ENCODE data around the gene ADISSP.

ADISSP gene

DNA sequence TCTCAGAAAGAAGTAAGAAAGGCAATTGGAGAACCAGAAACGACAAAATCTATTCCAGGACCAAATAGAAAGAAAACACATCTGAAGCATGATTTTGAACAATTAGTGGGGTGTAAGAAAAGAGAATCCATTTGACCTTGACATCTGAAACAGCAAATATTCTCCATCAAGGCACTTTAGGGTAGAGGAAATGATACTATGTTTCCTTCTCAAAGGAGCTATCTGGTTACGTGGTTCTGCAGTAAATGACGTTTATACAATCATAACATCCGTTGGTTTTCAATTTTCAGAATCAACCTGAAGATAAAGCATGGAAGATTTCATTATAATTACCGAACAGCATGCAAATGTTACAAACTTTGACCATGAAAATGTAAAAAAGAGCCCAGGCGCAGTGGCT, 46.9 kb downstream of the ADISSP start:
- H3K4me2 ChIP-seq (ENCODE audit: low read length): no peak overlapping the region
- no peak for TF ChIP-seq EZH2 (IDR thresholded peaks at IDR 0.05; ENCODE audit: borderline replicate concordance, low read length)
- TF ChIP-seq, protein P1, sequence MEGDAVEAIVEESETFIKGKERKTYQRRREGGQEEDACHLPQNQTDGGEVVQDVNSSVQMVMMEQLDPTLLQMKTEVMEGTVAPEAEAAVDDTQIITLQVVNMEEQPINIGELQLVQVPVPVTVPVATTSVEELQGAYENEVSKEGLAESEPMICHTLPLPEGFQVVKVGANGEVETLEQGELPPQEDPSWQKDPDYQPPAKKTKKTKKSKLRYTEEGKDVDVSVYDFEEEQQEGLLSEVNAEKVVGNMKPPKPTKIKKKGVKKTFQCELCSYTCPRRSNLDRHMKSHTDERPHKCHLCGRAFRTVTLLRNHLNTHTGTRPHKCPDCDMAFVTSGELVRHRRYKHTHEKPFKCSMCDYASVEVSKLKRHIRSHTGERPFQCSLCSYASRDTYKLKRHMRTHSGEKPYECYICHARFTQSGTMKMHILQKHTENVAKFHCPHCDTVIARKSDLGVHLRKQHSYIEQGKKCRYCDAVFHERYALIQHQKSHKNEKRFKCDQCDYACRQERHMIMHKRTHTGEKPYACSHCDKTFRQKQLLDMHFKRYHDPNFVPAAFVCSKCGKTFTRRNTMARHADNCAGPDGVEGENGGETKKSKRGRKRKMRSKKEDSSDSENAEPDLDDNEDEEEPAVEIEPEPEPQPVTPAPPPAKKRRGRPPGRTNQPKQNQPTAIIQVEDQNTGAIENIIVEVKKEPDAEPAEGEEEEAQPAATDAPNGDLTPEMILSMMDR (IDR thresholded peaks at IDR 0.05; ENCODE audit: low read length): no peak
- no peak overlapping the region for H3K4me3 ChIP-seq (ENCODE audit: low read depth, low read length, poor library complexity, severe bottlenecking)
- H3K9ac ChIP-seq (ENCODE audit: low read length): no peak overlapping the region
- H3F3A ChIP-seq (ENCODE audit: insufficient read depth, low read length): no peaks in the 10 kb centered on the region
- no peaks in the 10 kb centered on the region for H3K9me2 ChIP-seq (ENCODE audit: low read depth, low read length)
- no peaks in the 10 kb centered on the region for H3K27me3 ChIP-seq (ENCODE audit: insufficient read depth, low read length)
- no peaks in the 10 kb centered on the region for H3K4me1 ChIP-seq (ENCODE audit: insufficient read depth, low read length, severe bottlenecking)
- no peaks in the 10 kb centered on the region for H3K36me3 ChIP-seq (ENCODE audit: insufficient read depth, low read length)
- no peaks in the 10 kb centered on the region for H3K79me2 ChIP-seq (ENCODE audit: insufficient read depth, low read length)
- no peaks in the 10 kb centered on the region for H3K9me3 ChIP-seq (ENCODE audit: low read length)
- H4K20me1 ChIP-seq (ENCODE audit: insufficient read depth, low read length): no peaks in the 10 kb centered on the region
- H3K27ac ChIP-seq (ENCODE audit: low read depth, low read length, poor library complexity, severe bottlenecking): no peak overlapping the region
- H2AFZ ChIP-seq (ENCODE audit: low read length): no peak overlapping the region

- Histone ChIP-seq H3K4me1 (ENCODE audit: insufficient read depth, low read length, severe bottlenecking) (no peaks in the 10 kb centered on the region), H3K9ac (ENCODE audit: low read length) (no peak overlapping the region), H3K4me3 (ENCODE audit: low read depth, low read length, poor library complexity, severe bottlenecking) (no peak overlapping the region), H3K27me3 (ENCODE audit: insufficient read depth, low read length) (no peaks in the 10 kb centered on the region), H2AFZ (ENCODE audit: low read length) (no peak overlapping the region), H4K20me1 (ENCODE audit: insufficient read depth, low read length) (no peaks in the 10 kb centered on the region), H3K27ac (ENCODE audit: low read depth, low read length, poor library complexity, severe bottlenecking) (no peak overlapping the region), H3F3A (ENCODE audit: insufficient read depth, low read length) (no peaks in the 10 kb centered on the region), H3K9me2 (ENCODE audit: low read depth, low read length) (no peaks in the 10 kb centered on the region), H3K36me3 (ENCODE audit: insufficient read depth, low read length) (no peaks in the 10 kb centered on the region), H3K9me3 (ENCODE audit: low read length) (no peaks in the 10 kb centered on the region), H3K4me2 (ENCODE audit: low read length) (no peak overlapping the region), H3K79me2 (ENCODE audit: insufficient read depth, low read length) (no peaks in the 10 kb centered on the region)
- no peak for TF ChIP-seq EZH2 (IDR thresholded peaks at IDR 0.05; ENCODE audit: borderline replicate concordance, low read length)
- TF ChIP-seq, protein P1 (IDR thresholded peaks at IDR 0.05; ENCODE audit: low read length): no peak
Observed at GRCh38 chr20:3720068-3720467, 47.5 kb downstream of the ADISSP start.

- TF ChIP-seq EZH2 (IDR thresholded peaks at IDR 0.05; ENCODE audit: borderline replicate concordance, low read length): no peak
- TF ChIP-seq, protein P1 (IDR thresholded peaks at IDR 0.05; ENCODE audit: low read length): no peak
- H3K9ac ChIP-seq (ENCODE audit: low read length): no peak overlapping the region
- no peaks in the 10 kb centered on the region for H4K20me1 ChIP-seq (ENCODE audit: insufficient read depth, low read length)
- H3K4me3 ChIP-seq (ENCODE audit: low read depth, low read length, poor library complexity, severe bottlenecking): no peak overlapping the region
- no peaks in the 10 kb centered on the region for H3K9me3 ChIP-seq (ENCODE audit: low read length)
- no peak overlapping the region for H3K27ac ChIP-seq (ENCODE audit: low read depth, low read length, poor library complexity, severe bottlenecking)
- H3F3A ChIP-seq (ENCODE audit: insufficient read depth, low read length): no peaks in the 10 kb centered on the region
- no peaks in the 10 kb centered on the region for H3K4me1 ChIP-seq (ENCODE audit: insufficient read depth, low read length, severe bottlenecking)
- no peaks in the 10 kb centered on the region for H3K9me2 ChIP-seq (ENCODE audit: low read depth, low read length)
- no peaks in the 10 kb centered on the region for H3K27me3 ChIP-seq (ENCODE audit: insufficient read depth, low read length)
- no peaks in the 10 kb centered on the region for H3K79me2 ChIP-seq (ENCODE audit: insufficient read depth, low read length)
- no peaks in the 10 kb centered on the region for H3K36me3 ChIP-seq (ENCODE audit: insufficient read depth, low read length)
- H3K4me2 ChIP-seq (ENCODE audit: low read length): no peak overlapping the region
- H2AFZ ChIP-seq (ENCODE audit: low read length): no peak overlapping the region
Observed at GRCh38 chr20:3719046-3719445, 48.5 kb downstream of the ADISSP start.

Data from OCI-LY1 (cell line).